Stimulated activated CD4-positive, alpha-beta T cell treated with anti-CD3 and anti-CD28 coated beads, Interleukin-4, amount 100 ng/mL, for 24 hours (primary cell): ENCODE results near the gene GUCY1B1.
A peak's percentile ranks its signal among the peaks of the same experiment; 100 is the strongest.

Source experiments
- DNase-seq: peaks from one replicate; pipeline ENCODE4 v3.0.0-alpha.2; 2020

GUCY1B1 gene

GRCh38 chr4:155800685-155801343, 42.0 kb downstream of the GUCY1B1 start:
- no peak for DNase-seq

- no peak for DNase-seq
Observed at GRCh38 chr4:155802190-155802959, 43.6 kb downstream of the GUCY1B1 start.

- no peak for DNase-seq
Observed at GRCh38 chr4:155805016-155805415, 46.2 kb downstream of the GUCY1B1 start.

- no peak for DNase-seq
Observed at GRCh38 chr4:155807021-155807420, 48.2 kb downstream of the GUCY1B1 start.

GRCh38 chr4:155809835-155810234, 51.0 kb downstream of the GUCY1B1 start:
- peak; percentile 6 for DNase-seq

GRCh38 chr4:155811083-155811482, 52.3 kb downstream of the GUCY1B1 start:
- DNase-seq, result no peak

GRCh38 chr4:155818639-155819038, 59.8 kb downstream of the GUCY1B1 start:
- no peak for DNase-seq

- DNase-seq, result no peak
Observed at GRCh38 chr4:155819066-155819465, 60.2 kb downstream of the GUCY1B1 start.

- DNase-seq, result no peak
Observed at GRCh38 chr4:155820887-155821518, 62.2 kb downstream of the GUCY1B1 start.

- DNase-seq, result no peak
Observed at GRCh38 chr4:155822572-155822971, 63.8 kb downstream of the GUCY1B1 start.

GRCh38 chr4:155828628-155829027, 69.8 kb downstream of the GUCY1B1 start:
- no peak for DNase-seq

- DNase-seq, result no peak
Observed at GRCh38 chr4:155832664-155833063, 73.8 kb downstream of the GUCY1B1 start.

- DNase-seq, result no peak
Observed at GRCh38 chr4:155837203-155837796, 78.5 kb downstream of the GUCY1B1 start.

- no peak for DNase-seq
Observed at GRCh38 chr4:155842080-155842479, 83.3 kb downstream of the GUCY1B1 start.

- no peak for DNase-seq
Observed at GRCh38 chr4:155846929-155847328, 88.1 kb downstream of the GUCY1B1 start.

- DNase-seq, result no peak
Observed at GRCh38 chr4:155849042-155849441, 90.2 kb downstream of the GUCY1B1 start.

- no peak for DNase-seq
Observed at GRCh38 chr4:155853189-155853588, 94.4 kb downstream of the GUCY1B1 start.

GRCh38 chr4:155854582-155855226, 95.9 kb downstream of the GUCY1B1 start:
- DNase-seq, result no peak

- no peak for DNase-seq
Observed at GRCh38 chr4:155855897-155856296, 97.1 kb downstream of the GUCY1B1 start.
